Pancreas (tissue), 10 donors: ENCODE data around the gene AFF3. TPM values are rescaled to one million over a fixed set of nuclear protein-coding genes. Genes with fewer than 3 reads are reported as not detected.

ENCODE experiments used
- ATAC-seq, 4 donors: fragments of 200-7000 bp; cut with Tn5 transposase; one replicate each; pipeline versions ENCODE4 v1.8.0 to v1.9.1; 2020; ENCODE audit warnings: mild to moderate bottlenecking in 4 of 4, moderate library complexity in 4 of 4
- DNase-seq, 6 donors: peaks; one replicate each; pipeline ENCODE4 v3.0.0-alpha.2; 2020
- FAIRE-seq: peaks from 2 replicates; lab custom pipeline; 2012; peaks lifted over from hg19 to GRCh38; lab: Jason Lieb, UNC
- H3K27ac ChIP-seq, 4 donors: fragments of 200-600 bp; sonication (generic); 1 replicate in 3 of 4; 2 replicates in 1 of 4; pipeline versions ENCODE4 v1.5.0 to v1.8.0; 2020
- H3K27me3 ChIP-seq, 4 donors: fragments of 200-600 bp; one replicate each; pipeline ENCODE4 v1.8.0; 2021
- H3K36me3 ChIP-seq, 3 donors: fragments of 200-600 bp; sonication (generic) in 1 of 3; one replicate each; pipeline versions ENCODE4 v1.5.0 to v1.8.0; 2020 to 2021
- H3K4me1 ChIP-seq, 3 donors: fragments of 200-600 bp; one replicate each; pipeline ENCODE4 v1.8.0; 2021
- H3K4me3 ChIP-seq, 4 donors: fragments of 200-600 bp; sonication (generic) in 2 of 4; one replicate each; pipeline versions ENCODE4 v1.5.0 to v1.8.0; 2020 to 2021
- H3K9me3 ChIP-seq, 4 donors: fragments of 200-600 bp; one replicate each; pipeline ENCODE4 v1.8.0; 2021
- CTCF ChIP-seq, 4 donors: fragments of 200-600 bp; sonication (generic) in 3 of 4; IDR thresholded peaks; one replicate each; pipeline versions ENCODE4 v1.5.0 to v1.8.0; 2021; ENCODE audit warnings: antibody characterized with exemption in 4 of 4
- WGBS, 2 donors: extraction: QIAGEN DNeasy Blood & Tissue Kit; methylation state at CpG; one replicate each; pipeline ENCODE4 v1.1.7; 2013; 5-methylcytosine and 5-hydroxymethylcytosine counted together
- intact Hi-C, 3 donors: fragments of 100-400 bp; cut with DNase I; formaldehyde crosslinking; loops; one replicate each; pipeline versions ENCODE4 v1.11.1 to v1.14.2; 2022
- polyA plus RNA-seq, 2 donors: library from polyadenylated mRNA; stranded (reverse); fragments of 200-250 nt; gene quantifications; one replicate each; pipeline ENCODE4 v1.2.3, GENCODE V29; 2013
- total RNA-seq, 6 donors: library from RNA; stranded (reverse); fragmentation: NEBNext Ultra II Directional in 4 of 6; extraction: Animal tissue kit (Norgen Biotek cat#: 25700) in 4 of 6; gene quantifications; one replicate each; pipeline versions ENCODE4 v1.2.1 to v1.2.4, GENCODE V29; 2021 to 2023
- donor health status: healthy with polysubstance abuse.
- donor health status: DM: no; HTN: no; CAD: no; lungs with moderate emphysema.
- donor health status: DM: no; HTN: no; CAD: no.
- donor health status: control.
- donor health status: control.
- donor health status: Bipolar disorder and iron deficiency.
- donor health status: DM: yes; HTN: yes; CAD: no.
- donor health status: DM: no; HTN: no; CAD: no.
- donor health status: DM: no; HTN: no; CAD: no.
- donor health status: DM: yes; HTN: yes; CAD: no.

Gene AFF3
- total and polyA plus RNA-seq, 8 donors = 0.19 to 1.1 (median 0.54) TPM

GRCh38 chr2:99728166-99728565, 414.2 kb downstream of the AFF3 start:
- 67 to 68% methylated on average over 4 of the region's 4 CpGs for WGBS, 2 donors

GRCh38 chr2:99727199-99727598, 415.2 kb downstream of the AFF3 start:
- no peak for ATAC-seq
- intact Hi-C loops = no loop called here
- H3K4me1 ChIP-seq = no peaks in the 10 kb centered on the region
- H3K27ac ChIP-seq = no peak overlapping the region
- H3K4me3 ChIP-seq = no peak overlapping the region
- FAIRE-seq = no peak
- no peaks in the 10 kb centered on the region for H3K27me3 ChIP-seq
- no peak for TF ChIP-seq CTCF (IDR thresholded peaks at IDR 0.05)
- DNase-seq = no peak
- whole genome bisulfite sequencing, 2 donors = 64 to 71% methylated on average over 1 of the region's 1 CpG
- no peaks in the 10 kb centered on the region for H3K36me3 ChIP-seq
- H3K9me3 ChIP-seq = no peaks in the 10 kb centered on the region

More at GRCh38 chr2:99728166-99728565, 414.2 kb downstream of the AFF3 start:
- intact Hi-C loops = no loop called here
- no peak for DNase-seq
- Histone ChIP-seq H3K9me3 (no peaks in the 10 kb centered on the region), H3K4me3 (no peak overlapping the region), H3K4me1 (no peaks in the 10 kb centered on the region), H3K27ac (no peak overlapping the region), H3K36me3 (no peaks in the 10 kb centered on the region), H3K27me3 (no peaks in the 10 kb centered on the region)
- no peak for ATAC-seq
- no peak for FAIRE-seq
- TF ChIP-seq CTCF (IDR thresholded peaks at IDR 0.05) = no peak

GRCh38 chr2:99726691-99727090, 415.7 kb downstream of the AFF3 start:
- no peak for FAIRE-seq
- WGBS, 2 donors = 78 to 83% methylated on average over 2 of the region's 2 CpGs
- Histone ChIP-seq H3K9me3 (no peaks in the 10 kb centered on the region), H3K27ac (no peak overlapping the region), H3K4me1 (no peaks in the 10 kb centered on the region), H3K4me3 (no peak overlapping the region), H3K27me3 (no peaks in the 10 kb centered on the region), H3K36me3 (no peaks in the 10 kb centered on the region)
- intact Hi-C loops = no loop called here
- TF ChIP-seq CTCF (IDR thresholded peaks at IDR 0.05) = no peak
- no peak for ATAC-seq
- DNase-seq = no peak

- no peak for DNase-seq
- Histone ChIP-seq H3K36me3 (no peaks in the 10 kb centered on the region), H3K27me3 (no peaks in the 10 kb centered on the region), H3K9me3 (no peaks in the 10 kb centered on the region), H3K4me3 (no peak overlapping the region), H3K27ac (no peak overlapping the region), H3K4me1 (no peaks in the 10 kb centered on the region)
- no peak for ATAC-seq
- peak; percentile 60 for FAIRE-seq
- intact Hi-C loops = no loop called here
- peak in 1 of 4 donors; percentile 10 for TF ChIP-seq CTCF (IDR thresholded peaks at IDR 0.05)
These were observed 416.6 kb downstream of the AFF3 start for GRCh38 chr2:99725820-99726219.

- Histone ChIP-seq H3K4me3 (no peak overlapping the region), H3K9me3 (no peaks in the 10 kb centered on the region), H3K36me3 (no peaks in the 10 kb centered on the region), H3K4me1 (no peaks in the 10 kb centered on the region), H3K27ac (no peak overlapping the region), H3K27me3 (no peaks in the 10 kb centered on the region)
- intact Hi-C loops = no loop called here
- WGBS, 2 donors = 95 to 96% methylated on average over 2 of the region's 2 CpGs
- no peak for TF ChIP-seq CTCF (IDR thresholded peaks at IDR 0.05)
- DNase-seq (no peak), ATAC-seq (no peak), FAIRE-seq (no peak)
These were observed 419.9 kb downstream of the AFF3 start for GRCh38 chr2:99722476-99722875.
